OCI-LY3 (cell line): ENCODE measurements around the gene ITSN2.

Experiments
- EZH2phosphoT487 ChIP-seq: fragments of 200-600 bp; shearing (Covaris generic); IDR thresholded peaks from 2 replicates; pipeline ENCODE4 v1.6.1; 2018; ENCODE audit warnings: antibody characterized with exemption, mixed run types, low read depth
- TF ChIP-seq, protein P1 (sequence below): fragments of 200-600, 300-600 bp; sonication (generic); IDR thresholded peaks from 2 replicates; pipeline ENCODE4 v1.5.1; 2014; ENCODE audit warnings: antibody characterized with exemption, low read length, low read depth

DNA sequence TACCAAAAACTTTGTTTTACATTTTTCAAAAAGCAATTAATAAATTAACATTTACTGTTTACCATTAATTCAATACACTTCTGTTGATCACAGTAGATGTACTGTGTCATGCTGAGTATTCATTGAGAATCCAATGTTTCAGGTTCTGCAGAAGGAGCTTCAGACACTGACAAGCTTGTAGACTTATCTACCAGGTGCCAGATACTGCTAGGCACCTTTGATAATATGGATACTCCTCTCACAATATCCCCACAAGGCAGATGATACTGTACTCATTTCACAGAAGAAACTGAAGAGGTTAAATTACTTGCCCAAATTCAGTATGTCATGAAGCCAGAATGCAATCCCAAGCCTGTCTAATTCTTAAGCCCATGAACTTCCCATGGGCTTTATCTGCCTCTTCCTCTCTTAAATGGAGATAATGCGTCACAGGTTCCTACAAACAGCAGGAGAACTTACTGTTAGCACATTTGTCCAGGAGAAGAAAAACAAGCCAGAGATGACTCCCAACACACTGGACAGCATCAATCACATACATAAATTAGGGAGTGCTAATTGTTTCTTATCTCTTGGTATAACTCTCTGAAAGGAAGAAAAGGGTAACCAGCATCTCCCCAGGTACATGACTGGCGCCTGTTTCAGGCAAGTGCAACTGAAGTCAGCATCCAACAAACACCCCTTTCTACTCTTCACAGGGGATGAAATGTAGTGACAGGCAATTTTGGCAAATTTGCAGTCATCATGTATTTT is 27.4 kb downstream of the ITSN2 start:
- TF ChIP-seq, protein P1, sequence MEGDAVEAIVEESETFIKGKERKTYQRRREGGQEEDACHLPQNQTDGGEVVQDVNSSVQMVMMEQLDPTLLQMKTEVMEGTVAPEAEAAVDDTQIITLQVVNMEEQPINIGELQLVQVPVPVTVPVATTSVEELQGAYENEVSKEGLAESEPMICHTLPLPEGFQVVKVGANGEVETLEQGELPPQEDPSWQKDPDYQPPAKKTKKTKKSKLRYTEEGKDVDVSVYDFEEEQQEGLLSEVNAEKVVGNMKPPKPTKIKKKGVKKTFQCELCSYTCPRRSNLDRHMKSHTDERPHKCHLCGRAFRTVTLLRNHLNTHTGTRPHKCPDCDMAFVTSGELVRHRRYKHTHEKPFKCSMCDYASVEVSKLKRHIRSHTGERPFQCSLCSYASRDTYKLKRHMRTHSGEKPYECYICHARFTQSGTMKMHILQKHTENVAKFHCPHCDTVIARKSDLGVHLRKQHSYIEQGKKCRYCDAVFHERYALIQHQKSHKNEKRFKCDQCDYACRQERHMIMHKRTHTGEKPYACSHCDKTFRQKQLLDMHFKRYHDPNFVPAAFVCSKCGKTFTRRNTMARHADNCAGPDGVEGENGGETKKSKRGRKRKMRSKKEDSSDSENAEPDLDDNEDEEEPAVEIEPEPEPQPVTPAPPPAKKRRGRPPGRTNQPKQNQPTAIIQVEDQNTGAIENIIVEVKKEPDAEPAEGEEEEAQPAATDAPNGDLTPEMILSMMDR = no peak
- no peak for TF ChIP-seq EZH2phosphoT487
